ENCODE data around the gene IFT22. TPM values are rescaled to one million over a fixed set of nuclear protein-coding genes. Genes with fewer than 3 reads are reported as not detected.

IFT22 gene
- total RNA-seq, 1 experiment from 2014 or later: 17.4 TPM

DNA sequence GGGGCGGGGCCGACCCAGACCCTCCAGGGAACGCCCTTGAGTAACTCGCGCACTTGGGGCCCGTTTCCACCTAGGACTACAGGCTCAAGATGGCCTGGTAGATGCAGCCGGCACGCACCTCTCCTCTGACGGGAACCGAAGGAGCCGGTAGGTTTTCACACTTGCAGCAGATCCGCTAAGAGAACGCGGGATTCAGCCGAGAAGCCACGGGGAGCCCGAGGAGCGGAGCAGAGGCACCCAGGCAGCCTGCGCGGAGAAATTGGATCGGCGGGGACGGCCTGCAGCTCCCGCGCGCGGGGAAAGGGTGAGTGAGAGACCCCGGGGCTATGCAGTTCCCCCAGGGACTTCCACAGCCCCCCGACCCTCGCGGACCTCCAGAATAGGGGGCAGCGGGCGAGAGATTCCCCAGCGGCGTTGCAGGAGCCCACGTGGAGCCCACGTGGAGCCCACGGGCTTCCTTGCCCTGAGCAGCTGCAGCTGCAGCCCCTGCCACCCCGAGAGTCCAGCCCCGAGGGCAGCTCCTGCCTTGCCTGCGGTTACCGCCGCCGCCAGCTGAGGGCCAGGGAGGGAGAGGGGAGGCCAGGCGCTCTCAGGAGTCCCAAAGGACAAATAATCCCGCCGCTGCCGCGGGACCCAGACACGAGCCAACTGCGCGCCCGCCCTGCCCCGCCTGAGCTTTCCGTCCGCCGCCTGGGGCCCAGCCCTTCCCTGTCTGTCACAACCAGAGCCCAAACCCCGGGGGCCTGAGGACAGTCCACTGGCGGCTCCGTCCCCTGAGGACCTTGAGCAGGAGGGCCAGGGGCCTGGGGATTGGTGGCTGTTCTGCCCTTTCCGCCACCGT, 13.1 kb downstream of the IFT22 start:
- peaks cover 9% of the 10 kb centered on the region for H3K4me1 Mint-ChIP-seq (ENCODE audit: low read depth, unreplicated experiment)
- BruUV-seq (replicated peaks): TSS peak; percentile 93
- Histone ChIP-seq H3K4me1 (no peaks in the 10 kb centered on the region), H3K36me3 (ENCODE audit: control insufficient read depth, insufficient read depth, low read length) (no peaks in the 10 kb centered on the region; the same call in 1 of the 2 replicates), H3K9me3 (peaks cover 13% of the 10 kb centered on the region), H3K4me3 (ENCODE audit: low read depth, low read length) (peak overlapping the region; percentile 87), H3K27me3 (replicated peaks; ENCODE audit: control insufficient read depth, insufficient read depth, low read length) (no peaks in the 10 kb centered on the region)
- TF ChIP-seq, protein P1, sequence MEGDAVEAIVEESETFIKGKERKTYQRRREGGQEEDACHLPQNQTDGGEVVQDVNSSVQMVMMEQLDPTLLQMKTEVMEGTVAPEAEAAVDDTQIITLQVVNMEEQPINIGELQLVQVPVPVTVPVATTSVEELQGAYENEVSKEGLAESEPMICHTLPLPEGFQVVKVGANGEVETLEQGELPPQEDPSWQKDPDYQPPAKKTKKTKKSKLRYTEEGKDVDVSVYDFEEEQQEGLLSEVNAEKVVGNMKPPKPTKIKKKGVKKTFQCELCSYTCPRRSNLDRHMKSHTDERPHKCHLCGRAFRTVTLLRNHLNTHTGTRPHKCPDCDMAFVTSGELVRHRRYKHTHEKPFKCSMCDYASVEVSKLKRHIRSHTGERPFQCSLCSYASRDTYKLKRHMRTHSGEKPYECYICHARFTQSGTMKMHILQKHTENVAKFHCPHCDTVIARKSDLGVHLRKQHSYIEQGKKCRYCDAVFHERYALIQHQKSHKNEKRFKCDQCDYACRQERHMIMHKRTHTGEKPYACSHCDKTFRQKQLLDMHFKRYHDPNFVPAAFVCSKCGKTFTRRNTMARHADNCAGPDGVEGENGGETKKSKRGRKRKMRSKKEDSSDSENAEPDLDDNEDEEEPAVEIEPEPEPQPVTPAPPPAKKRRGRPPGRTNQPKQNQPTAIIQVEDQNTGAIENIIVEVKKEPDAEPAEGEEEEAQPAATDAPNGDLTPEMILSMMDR (IDR thresholded peaks at IDR 0.05; ENCODE audit: insufficient read depth in 1 of 2, low read depth in 1 of 2, low read length in 1 of 2, severe bottlenecking in 1 of 2, unreplicated experiment in 1 of 2): no peak
- ChIA-PET CTCF (interaction anchor here (0.5 to 1.7 kb wide), 14 partner anchors 13 to 784 kb away, joined by 3 to 10 read pairs (median 4); partner anchors contain the start of gene IFT22), POLR2A (interaction anchor here (0.6 to 2.0 kb wide), 18 partner anchors 13 to 661 kb away, joined by 3 to 20 read pairs (median 4); partner anchors contain the start of genes COL26A1, CUX1, IFT22 and TRIM56)
- DNase-seq: peak; percentile 90 to 94
- peaks cover 8% of the 10 kb centered on the region for H3K9me3 Mint-ChIP-seq (ENCODE audit: unreplicated experiment)
- no peaks in the 10 kb centered on the region for H3K27me3 Mint-ChIP-seq (ENCODE audit: insufficient read depth, unreplicated experiment)
- intact Hi-C loops (cut with micrococcal nuclease; ENCODE audit: unreplicated experiment): loop anchor here (5.0 kb wide), 1 partner anchor 199 kb away; no protein-coding TSS in a partner anchor
- peaks cover 50% of the 10 kb centered on the region for H3K36me3 Mint-ChIP-seq (ENCODE audit: insufficient read depth, unreplicated experiment)
- peak overlapping the region; percentile 99 for H3K27ac Mint-ChIP-seq (ENCODE audit: unreplicated experiment)
- H3K4me3 Mint-ChIP-seq (ENCODE audit: unreplicated experiment): peak overlapping the region; percentile 100

DNA sequence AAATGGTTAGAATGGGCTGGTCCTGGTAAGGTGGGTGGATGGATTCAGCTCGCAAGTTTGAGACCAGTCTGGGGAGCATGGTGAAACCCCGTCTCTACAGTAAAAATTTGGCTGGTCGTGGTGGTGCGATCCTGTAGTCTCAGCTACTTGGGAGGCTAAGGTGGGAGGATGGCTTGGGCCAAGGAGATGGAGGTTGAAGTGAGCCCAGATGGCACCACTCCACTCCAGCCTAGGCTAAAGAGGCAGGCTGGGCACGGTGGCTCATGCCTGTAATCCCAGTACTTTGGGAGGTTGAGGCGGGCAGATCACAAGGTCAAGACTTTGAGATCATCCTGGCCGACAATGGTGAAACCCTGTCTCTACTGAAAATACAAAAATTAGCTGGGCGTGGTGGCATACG, 15.3 kb downstream of the IFT22 start:
- Histone ChIP-seq H3K4me1 (no peaks in the 10 kb centered on the region), H3K36me3 (ENCODE audit: control insufficient read depth, insufficient read depth, low read length) (no peaks in the 10 kb centered on the region; the same call in 1 of the 2 replicates), H3K9me3 (peaks cover 15% of the 10 kb centered on the region), H3K27me3 (replicated peaks; ENCODE audit: control insufficient read depth, insufficient read depth, low read length) (no peaks in the 10 kb centered on the region), H3K4me3 (ENCODE audit: low read depth, low read length) (no peak overlapping the region)
- Mint-ChIP-seq H3K36me3 (ENCODE audit: insufficient read depth, unreplicated experiment) (peaks cover 41% of the 10 kb centered on the region), H3K27me3 (ENCODE audit: insufficient read depth, unreplicated experiment) (no peaks in the 10 kb centered on the region), H3K4me1 (ENCODE audit: low read depth, unreplicated experiment) (peaks cover 9% of the 10 kb centered on the region), H3K9me3 (ENCODE audit: unreplicated experiment) (peaks cover 8% of the 10 kb centered on the region), H3K27ac (ENCODE audit: unreplicated experiment) (no peak overlapping the region), H3K4me3 (ENCODE audit: unreplicated experiment) (peak overlapping the region; percentile 15)
- ChIA-PET POLR2A (no interaction called here), CTCF (interaction anchor here (1.2 kb wide), 1 partner anchor 24 kb away, joined by 3 read pairs; no protein-coding TSS in a partner anchor)
- DNase-seq: no peak
- intact Hi-C loops (cut with micrococcal nuclease; ENCODE audit: unreplicated experiment): loop anchor here (5.0 kb wide), 1 partner anchor 201 kb away; no protein-coding TSS in a partner anchor
- no TSS peak for BruUV-seq (replicated peaks)
- TF ChIP-seq, protein P1 (IDR thresholded peaks at IDR 0.05; ENCODE audit: insufficient read depth in 1 of 2, low read depth in 1 of 2, low read length in 1 of 2, severe bottlenecking in 1 of 2, unreplicated experiment in 1 of 2): no peak

DNA sequence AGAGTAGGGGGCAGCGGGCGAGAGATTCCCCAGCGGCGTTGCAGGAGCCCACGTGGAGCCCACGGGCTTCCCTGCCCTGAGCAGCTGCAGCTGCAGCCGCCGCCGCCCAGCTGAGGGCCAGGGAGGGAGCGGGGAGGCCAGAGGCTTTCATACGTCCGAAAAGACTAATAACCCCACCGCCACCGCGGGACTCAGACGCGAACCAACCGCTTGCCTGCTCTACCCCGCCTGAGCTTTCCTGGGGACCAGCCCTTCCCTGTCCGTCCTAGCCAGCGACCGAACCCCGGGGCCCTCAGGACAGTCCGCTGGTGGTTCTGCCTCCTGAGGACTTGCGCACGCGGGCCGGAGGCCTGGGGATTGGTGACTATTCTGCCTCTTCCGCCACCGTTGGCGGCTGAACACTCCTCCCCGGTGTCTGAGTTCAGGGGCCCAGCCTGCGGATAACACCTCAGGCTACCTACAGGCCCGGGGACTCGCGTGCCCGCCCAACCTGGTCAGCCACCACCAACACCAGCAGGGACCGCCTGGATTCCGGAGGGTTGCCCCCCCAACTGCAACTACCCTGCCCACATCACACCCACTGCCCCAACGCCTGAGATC, 18.4 kb downstream of the IFT22 start:
- H3K4me3 ChIP-seq (ENCODE audit: low read depth, low read length): no peak overlapping the region
- DNase-seq: no peak
- CTCF ChIA-PET: no interaction called here
- Mint-ChIP-seq H3K27me3 (ENCODE audit: insufficient read depth, unreplicated experiment) (no peaks in the 10 kb centered on the region), H3K4me1 (ENCODE audit: low read depth, unreplicated experiment) (no peaks in the 10 kb centered on the region), H3K36me3 (ENCODE audit: insufficient read depth, unreplicated experiment) (peaks cover 12% of the 10 kb centered on the region), H3K4me3 (ENCODE audit: unreplicated experiment) (no peak overlapping the region), H3K9me3 (ENCODE audit: unreplicated experiment) (no peaks in the 10 kb centered on the region), H3K27ac (ENCODE audit: unreplicated experiment) (no peak overlapping the region)
- no peaks in the 10 kb centered on the region for H3K36me3 ChIP-seq (ENCODE audit: control insufficient read depth, insufficient read depth, low read length)
- BruUV-seq (replicated peaks): no TSS peak
- intact Hi-C loops (cut with micrococcal nuclease; ENCODE audit: unreplicated experiment): no loop called here
- H3K4me1 ChIP-seq: no peaks in the 10 kb centered on the region
- peaks cover 15% of the 10 kb centered on the region for H3K9me3 ChIP-seq
- TF ChIP-seq, protein P1 (IDR thresholded peaks at IDR 0.05; ENCODE audit: insufficient read depth in 1 of 2, low read depth in 1 of 2, low read length in 1 of 2, severe bottlenecking in 1 of 2, unreplicated experiment in 1 of 2): no peak
- no peaks in the 10 kb centered on the region for H3K27me3 ChIP-seq (replicated peaks; ENCODE audit: control insufficient read depth, insufficient read depth, low read length)
- POLR2A ChIA-PET: no interaction called here
